ENCODE results near the gene FAM120B. TPM values are rescaled to one million over a fixed set of nuclear protein-coding genes. Genes with fewer than 3 reads are reported as not detected.

Gene FAM120B
- total and polyA plus RNA-seq, 2 of the 4 experiments (the other 2 are of a cell fraction) = 15.3 to 28.0 TPM

Small RNA genes lying within 50 kb of the gene (microRNA-seq; reads per million reads assigned to microRNA genes)
- gene MIR4644 (ENCODE audit: insufficient read depth in 1 of 2, insufficient read length in 1 of 2, unreplicated experiment in 1 of 2) = 0 reads per million in 2 experiments

Small RNA genes lying within 50 kb of the gene (small RNA-seq; reads per million reads assigned to genes)
- 0 reads per million in 5 experiments for gene MIR4644

Other genes with a start within 250 kb of the FAM120B start
- gene DLL1, start 15.7 kb upstream of the FAM120B start, total RNA-seq (2012; rRNA removed) = under 0.01 TPM in 2 replicates
- gene DLL1, start 15.7 kb upstream of the FAM120B start, polyA plus RNA-seq (2012; rRNA removed) = 0.17 and 0.31 TPM in 2 replicates
- 508 and 560 TPM in 2 replicates for gene PSMB1, start 246.5 kb downstream of the FAM120B start, total RNA-seq (2012; rRNA removed)
- gene PSMB1, start 246.5 kb downstream of the FAM120B start, polyA plus RNA-seq (2012; rRNA removed) = 450 and 471 TPM in 2 replicates
- 8.8 and 12.2 TPM in 2 replicates for gene TBP, start 247.6 kb downstream of the FAM120B start, total RNA-seq (2012; rRNA removed)
- gene TBP, start 247.6 kb downstream of the FAM120B start, polyA plus RNA-seq (2012; rRNA removed) = 11.9 and 12.5 TPM in 2 replicates